Fibroblast of skin of right biceps (primary cell): ENCODE measurements around the gene SMG9.
"Not testable (repeated sequence)": the region's sequence is repeated elsewhere in the genome, so short reads cannot be mapped to it uniquely, and the experiment has no call there.

Source experiments
- DNase-seq: peaks from one replicate; pipeline ENCODE4 v3.0.0-alpha.2; 2013

Gene SMG9

DNA sequence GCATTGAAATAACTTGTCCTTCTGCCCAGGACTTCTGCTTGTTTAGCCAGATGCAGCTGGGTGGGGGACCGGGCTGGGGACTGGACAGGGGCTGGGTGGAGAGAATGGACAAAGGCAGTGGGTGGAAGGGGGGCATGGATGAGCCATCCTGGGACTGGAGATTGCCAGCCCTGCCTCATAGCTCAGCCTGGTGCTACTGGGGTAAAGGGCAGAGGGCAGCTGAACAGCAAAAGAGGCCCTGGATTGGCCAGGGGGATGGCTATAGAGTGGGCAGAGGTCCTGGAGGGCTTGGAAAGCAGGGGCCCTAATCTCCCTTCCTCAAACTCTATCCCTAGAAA, 67.1 kb downstream of the SMG9 start:
- no peak for DNase-seq

DNA sequence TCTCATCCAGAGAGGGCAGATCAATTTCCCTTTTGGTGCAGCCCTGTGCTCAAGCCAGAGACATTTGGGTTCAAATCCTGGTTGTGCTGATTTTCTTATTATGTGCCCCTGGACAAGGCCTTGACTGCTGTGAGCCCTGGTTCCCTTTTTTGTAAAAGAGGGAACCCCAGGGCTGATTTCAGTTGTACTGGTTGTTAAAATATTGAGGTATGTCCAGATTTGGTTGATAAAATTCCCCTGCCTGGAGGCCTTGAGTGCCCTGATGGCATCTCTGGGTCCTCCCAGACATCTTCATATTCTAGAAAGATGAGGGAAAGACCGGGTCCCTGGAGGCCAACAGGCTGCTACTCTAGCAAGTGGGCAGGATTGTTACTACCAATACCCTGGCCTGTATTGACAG, 70.4 kb downstream of the SMG9 start:
- no peak for DNase-seq

- DNase-seq, result no peak
Observed at GRCh38 chr19:43683905-43684304, 70.9 kb downstream of the SMG9 start.

- DNase-seq, result no peak
Observed at GRCh38 chr19:43682824-43683661, 71.7 kb downstream of the SMG9 start.

- DNase-seq, result not testable (repeated sequence)
Observed at GRCh38 chr19:43682269-43682668, 72.5 kb downstream of the SMG9 start.

DNA sequence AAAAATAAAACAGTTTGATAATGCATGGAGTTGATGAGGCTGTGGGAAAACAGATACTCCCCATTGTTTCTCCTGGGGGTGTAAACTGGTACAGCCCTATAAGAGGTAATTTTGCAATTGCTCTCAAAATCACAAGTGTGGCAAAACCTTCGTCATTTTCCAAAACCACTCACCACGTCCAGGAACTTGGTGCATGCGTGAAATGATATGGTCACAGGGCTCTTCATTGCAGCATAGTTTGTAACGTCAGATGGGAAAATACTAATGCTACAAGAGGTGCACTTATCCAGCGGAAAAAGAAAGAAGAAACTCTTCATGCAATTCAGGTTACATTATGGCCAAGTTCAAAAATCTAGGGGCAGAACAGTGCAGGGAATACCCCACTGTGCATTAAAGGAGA, 72.9 kb downstream of the SMG9 start:
- no peak for DNase-seq

- peak; percentile 46 for DNase-seq
Observed at GRCh38 chr19:43678512-43679261, 76.1 kb downstream of the SMG9 start.
